GM06990 (cell line): ENCODE results near the gene STAB1.

Experiments
- DNase-seq: peaks from one replicate; pipeline ENCODE4 v3.0.0-alpha.2; 2011; ENCODE audit not compliant: insufficient read length; ENCODE audit errors: extremely low read depth
- H3K27me3 ChIP-seq: replicated peaks from 2 replicates; pipeline ENCODE4 v1.6.0; 2011; ENCODE audit warnings: low read length; ENCODE audit not compliant: control insufficient read depth, insufficient read depth
- H3K36me3 ChIP-seq: 2 replicates; pipeline ENCODE4 v1.5.1; 2011; ENCODE audit warnings: low read length; ENCODE audit not compliant: control insufficient read depth, insufficient read depth
- H3K4me3 ChIP-seq: replicated peaks from 2 replicates; pipeline ENCODE4 v1.5.1; 2011; ENCODE audit warnings: low read depth, mild to moderate bottlenecking, control low read depth, low read length
- CTCF ChIP-seq: IDR thresholded peaks from 2 replicates; pipeline ENCODE4 v1.5.1; 2011; ENCODE audit warnings: low read length, control low read depth, mild to moderate bottlenecking, inconsistent platforms; ENCODE audit not compliant: insufficient read depth, poor library complexity, severe bottlenecking

STAB1 gene

GRCh38 chr3:52458770-52459545, 36.2 kb upstream of the STAB1 start:
- Histone ChIP-seq H3K4me3 (no peak overlapping the region), H3K27me3 (no peaks in the 10 kb centered on the region), H3K36me3 (peaks cover 6% of the 10 kb centered on the region)
- TF ChIP-seq CTCF, result no peak
- DNase-seq, result no peak

GRCh38 chr3:52461874-52462273, 33.3 kb upstream of the STAB1 start:
- Histone ChIP-seq H3K4me3 (no peak overlapping the region), H3K27me3 (no peaks in the 10 kb centered on the region), H3K36me3 (peaks cover 15% of the 10 kb centered on the region)
- no peak for DNase-seq
- TF ChIP-seq CTCF, result no peak

- TF ChIP-seq CTCF, result no peak
- Histone ChIP-seq H3K36me3 (peaks cover 14% of the 10 kb centered on the region), H3K27me3 (no peaks in the 10 kb centered on the region), H3K4me3 (no peak overlapping the region)
- DNase-seq, result no peak
These were observed 31.7 kb upstream of the STAB1 start for GRCh38 chr3:52463416-52463815.

DNA sequence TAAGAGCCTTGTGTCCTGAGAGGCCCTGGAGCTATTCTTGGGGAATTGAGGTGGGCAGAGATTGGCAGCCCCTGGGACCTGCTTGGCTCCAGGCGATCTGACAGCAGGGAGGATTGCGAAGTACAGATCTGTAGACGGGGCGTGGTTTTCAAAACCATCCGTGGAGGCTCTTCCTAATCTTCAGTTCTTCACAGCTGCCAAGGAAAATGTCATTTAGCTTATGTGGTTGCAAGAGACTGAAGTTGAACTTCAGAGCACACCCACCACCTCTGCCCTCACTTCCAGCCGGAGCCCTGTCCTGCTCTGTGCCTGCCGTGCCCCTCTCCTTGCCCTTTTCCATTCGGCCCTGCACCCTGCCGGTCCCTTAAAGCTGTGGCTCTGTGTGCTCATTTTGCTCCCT, 26.8 kb upstream of the STAB1 start:
- TF ChIP-seq CTCF, result no peak
- no peak for DNase-seq
- Histone ChIP-seq H3K36me3 (peaks cover 26% of the 10 kb centered on the region), H3K4me3 (no peak overlapping the region), H3K27me3 (no peaks in the 10 kb centered on the region)

- no peak overlapping the region for H3K4me3 ChIP-seq
- no peaks in the 10 kb centered on the region for H3K27me3 ChIP-seq
- DNase-seq, result no peak
- TF ChIP-seq CTCF, result no peak
- peaks cover 29% of the 10 kb centered on the region for H3K36me3 ChIP-seq
These were observed 26.1 kb upstream of the STAB1 start for GRCh38 chr3:52469001-52469400.

GRCh38 chr3:52470920-52471319, 24.2 kb upstream of the STAB1 start:
- Histone ChIP-seq H3K27me3 (no peaks in the 10 kb centered on the region), H3K36me3 (peaks cover 27% of the 10 kb centered on the region), H3K4me3 (no peak overlapping the region)
- DNase-seq, result no peak
- no peak for TF ChIP-seq CTCF
